Hypothalamus (tissue), 51 donors: ENCODE measurements around the gene NALF2.

Experiments used
- DNase-seq, 51 donors: peaks; one replicate each; lab custom pipeline; 2025; lab: John Stamatoyannopoulos, UW

Gene NALF2

DNA sequence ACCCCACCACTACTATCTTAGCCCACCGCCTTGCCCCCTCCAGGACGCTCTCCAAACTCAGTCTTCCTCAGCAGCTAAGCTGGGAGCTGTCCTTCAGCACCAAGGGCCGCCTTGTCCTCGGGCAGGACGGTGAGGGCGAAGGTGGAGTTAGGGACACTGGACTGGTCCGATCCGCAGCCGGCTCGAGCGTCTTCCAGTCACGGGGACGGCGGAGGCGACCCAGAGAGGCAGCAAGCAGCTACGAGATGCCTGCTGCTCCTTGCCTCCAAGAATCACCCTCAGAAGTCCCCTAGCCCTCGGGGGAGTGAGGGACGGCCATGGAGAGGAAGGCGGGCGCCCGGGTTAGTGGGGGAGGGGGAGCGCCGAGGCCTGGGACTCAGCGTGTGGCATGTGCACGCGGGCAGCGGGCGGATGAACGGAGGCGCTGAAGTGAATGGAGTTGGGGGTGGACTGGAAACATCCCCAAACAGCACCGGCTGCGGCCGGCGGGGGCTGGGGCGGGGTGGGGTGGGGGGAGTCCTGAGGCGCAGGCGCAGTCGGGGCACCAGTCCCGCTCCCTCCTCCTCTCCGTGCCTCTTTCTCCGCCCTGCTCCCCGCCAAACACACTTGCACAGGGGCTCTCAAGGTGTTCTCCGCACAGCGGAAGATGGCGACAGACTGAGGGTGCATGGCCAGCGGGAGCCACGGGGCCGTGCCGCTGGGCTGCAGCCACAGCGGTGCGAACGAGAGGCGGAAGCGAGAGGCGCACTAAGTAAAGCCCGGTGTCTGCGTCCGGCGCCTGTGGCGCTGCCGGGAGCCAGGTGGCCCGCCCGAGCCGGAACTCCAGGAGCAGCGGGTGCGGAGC lies at the start of gene NALF2:
TSS of gene NALF2 (plus strand) at position 545 of the 844 bp plus-strand sequence. CDS start 957 bp downstream, outside the sequence.
- DNase-seq, result peak in 33 of 51 donors; percentile 5 to 64 (median 28)

DNA sequence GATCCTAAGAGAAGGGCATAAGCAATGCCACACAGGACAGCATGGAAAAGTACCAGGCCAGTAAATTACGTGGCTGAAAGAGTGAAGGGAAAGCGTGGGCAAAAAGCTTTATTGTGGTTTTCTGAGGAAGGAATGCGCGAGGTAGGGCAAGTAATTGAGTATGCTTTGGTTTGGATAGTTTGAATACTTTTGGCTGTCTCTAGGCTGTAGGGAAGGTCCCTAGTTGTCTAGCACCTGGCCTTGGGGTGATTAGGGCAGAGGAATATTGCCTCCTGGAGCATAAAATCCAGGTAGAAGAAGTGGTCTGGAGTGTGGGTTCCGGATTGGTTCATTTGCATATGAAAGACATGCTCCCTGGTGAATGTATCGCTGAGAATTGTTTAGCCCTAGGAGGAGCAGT lies 46.4 kb upstream of the NALF2 start:
- DNase-seq, result no peak

DNA sequence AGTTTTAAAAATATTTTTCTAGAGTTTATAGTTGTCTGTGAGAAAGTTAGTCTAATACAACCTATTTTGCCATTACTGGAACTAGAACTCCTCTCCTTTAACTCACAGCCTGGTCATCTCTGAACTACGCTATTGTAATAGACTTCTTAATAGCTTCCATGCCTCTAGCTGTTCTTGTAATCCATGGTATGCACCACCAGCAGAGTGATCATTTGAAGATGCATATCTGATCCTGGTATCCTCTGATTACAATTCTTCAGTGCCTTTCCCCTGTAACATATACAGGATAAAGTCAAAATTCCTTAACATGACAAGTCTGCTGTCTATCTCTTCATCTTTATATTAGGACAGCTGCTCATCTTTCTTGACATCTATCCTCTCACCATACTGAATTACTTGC lies 37.6 kb upstream of the NALF2 start:
- DNase-seq, result no peak

DNA sequence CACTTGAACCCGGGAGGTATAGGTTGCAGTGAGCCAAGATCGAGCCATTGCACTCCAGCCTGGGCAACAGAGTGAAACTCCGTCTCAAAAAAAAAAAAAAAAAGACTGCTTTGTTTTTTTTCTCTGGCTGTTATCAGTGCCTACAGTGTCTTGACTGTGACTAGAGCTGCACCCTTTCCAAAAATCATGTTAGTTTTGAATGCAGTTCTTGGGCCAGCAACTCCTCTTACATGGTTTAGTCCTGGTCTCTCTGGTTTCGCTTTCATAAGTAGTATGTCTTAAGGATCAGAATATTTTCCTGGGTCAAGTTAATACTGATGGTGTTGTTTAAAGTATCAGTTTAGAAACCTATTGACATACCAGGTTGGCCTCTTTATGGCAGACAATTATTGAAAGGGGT lies 34.2 kb upstream of the NALF2 start:
- no peak for DNase-seq

DNA sequence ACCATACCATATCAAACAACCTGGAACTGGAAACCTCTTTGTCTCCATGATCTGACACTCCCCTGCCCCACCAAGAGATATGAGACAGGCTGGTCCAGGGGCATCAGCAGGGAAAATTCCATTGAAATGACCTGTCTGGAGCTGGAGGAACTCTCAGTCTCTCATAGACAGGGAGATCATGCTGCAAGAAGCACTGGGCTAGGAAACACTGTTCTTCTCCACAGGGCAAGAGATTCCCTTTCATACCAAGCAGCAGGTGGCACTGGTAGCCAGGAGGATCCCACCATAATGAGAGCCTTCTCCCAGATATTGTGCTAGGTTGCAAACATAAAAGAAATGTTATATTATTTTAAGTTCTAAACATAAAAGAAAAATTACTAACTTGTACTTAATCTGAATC lies 14.5 kb upstream of the NALF2 start:
- no peak for DNase-seq

DNA sequence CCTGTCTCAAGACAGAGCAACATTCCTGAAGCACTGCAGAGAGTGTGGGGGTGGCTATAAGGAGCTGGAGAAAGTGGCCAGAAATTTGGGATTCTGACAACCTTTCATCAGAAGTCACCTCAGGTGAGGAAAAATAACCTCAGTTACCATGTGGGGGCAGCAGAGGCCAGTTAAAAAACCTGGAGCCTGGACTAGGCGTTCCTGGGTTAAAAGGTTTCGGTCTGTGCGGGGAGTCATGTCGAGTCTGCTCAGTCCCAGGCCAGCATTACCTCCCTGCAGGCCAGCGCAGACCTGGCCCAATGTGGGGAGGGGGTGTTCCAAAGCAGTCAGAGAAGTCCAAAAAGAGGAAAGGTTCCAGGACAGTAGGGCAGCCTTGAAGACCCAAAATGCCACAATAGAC lies 10.9 kb upstream of the NALF2 start:
- peak in 4 of 51 donors; percentile 0 to 23 (median 12) for DNase-seq

DNA sequence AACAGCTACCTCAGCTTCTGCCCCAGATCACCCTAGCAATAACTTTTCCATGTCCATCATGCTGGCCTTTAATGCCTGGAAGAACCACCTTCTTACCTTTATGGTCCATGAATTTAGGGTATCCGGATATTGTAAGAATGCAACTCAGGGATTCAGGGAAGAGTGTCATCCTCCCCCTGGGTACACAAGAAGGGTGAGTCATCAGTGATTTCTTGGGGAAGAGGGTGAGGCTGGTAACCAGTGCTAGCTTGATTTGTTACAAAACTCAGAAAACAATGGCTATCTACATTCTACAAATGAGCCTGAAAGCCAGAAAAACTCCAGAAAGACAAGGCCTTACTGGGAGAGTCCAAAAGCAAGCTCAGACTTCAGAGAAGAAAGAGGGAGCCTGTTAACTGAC lies 10.4 kb upstream of the NALF2 start:
- DNase-seq, result no peak

DNA sequence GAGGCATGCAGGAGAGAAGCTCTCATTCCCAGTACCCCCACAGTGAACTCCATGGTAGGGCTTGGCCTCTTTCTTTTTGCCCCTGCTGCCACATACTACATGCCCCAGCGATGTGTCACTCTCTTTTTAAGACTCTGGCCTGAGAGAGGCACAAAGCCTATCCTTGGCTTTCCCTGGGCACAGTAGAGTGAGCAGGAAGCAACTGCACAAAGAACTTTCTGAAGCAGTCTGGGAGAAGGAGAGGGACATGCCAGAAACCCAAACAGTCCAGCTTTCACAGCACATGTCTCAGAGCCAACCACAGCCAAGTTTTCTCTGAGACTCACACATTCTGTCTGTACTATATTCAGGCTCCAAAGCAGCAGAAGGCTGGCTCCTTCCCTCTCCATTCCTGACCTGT lies 7.9 kb upstream of the NALF2 start:
- DNase-seq, result peak in 8 of 51 donors; percentile 0 to 37 (median 9)

DNA sequence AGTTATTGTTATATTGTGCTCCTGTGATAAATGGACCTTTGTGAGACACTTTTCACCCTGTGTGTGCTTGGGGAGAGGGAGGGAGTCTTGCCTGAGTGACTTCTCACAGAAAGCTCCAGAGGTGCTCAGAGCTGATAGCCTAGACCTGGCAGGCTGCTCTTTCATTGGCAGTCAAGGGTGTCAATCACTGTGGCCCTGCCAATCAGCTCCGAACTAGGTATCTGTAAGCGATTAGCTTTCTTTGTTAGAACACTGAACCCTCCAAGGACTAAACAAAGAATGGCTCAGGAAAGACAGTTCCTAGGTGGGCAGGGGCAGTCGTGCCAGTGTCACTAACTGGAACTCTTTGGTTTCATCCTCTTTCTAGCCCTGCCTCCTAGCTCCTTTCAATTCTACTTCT lies 2.7 kb upstream of the NALF2 start:
- peak in 8 of 51 donors; percentile 0 to 14 (median 4) for DNase-seq

DNA sequence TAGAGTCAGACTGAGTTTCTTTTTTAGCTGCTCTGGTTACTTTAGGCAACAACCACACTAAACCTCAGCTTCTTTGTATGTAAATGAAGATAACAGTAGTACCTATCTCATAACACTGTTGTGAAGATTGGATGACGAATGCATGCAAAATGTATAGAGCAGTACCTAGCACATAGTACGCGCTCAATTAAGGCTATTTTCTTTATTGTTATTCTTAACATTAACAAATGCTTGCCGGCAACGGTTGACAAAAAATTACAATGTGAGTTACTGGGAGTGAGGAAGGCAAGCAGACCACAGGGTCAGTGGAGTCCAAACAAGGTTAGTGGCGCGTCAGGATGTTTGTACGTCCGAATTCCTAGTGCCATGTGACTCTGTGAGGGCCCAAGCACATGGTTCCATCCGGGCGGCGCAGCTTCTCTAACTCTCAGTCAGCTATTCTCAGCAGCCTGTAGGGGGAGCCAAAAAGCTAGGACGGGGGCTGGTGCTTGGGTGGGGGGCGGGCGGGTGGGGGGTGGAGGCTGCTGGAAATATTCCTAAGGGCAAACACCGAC lies 821 bp upstream of the NALF2 start:
- peak in 23 of 51 donors; percentile 2 to 60 (median 28) for DNase-seq

DNA sequence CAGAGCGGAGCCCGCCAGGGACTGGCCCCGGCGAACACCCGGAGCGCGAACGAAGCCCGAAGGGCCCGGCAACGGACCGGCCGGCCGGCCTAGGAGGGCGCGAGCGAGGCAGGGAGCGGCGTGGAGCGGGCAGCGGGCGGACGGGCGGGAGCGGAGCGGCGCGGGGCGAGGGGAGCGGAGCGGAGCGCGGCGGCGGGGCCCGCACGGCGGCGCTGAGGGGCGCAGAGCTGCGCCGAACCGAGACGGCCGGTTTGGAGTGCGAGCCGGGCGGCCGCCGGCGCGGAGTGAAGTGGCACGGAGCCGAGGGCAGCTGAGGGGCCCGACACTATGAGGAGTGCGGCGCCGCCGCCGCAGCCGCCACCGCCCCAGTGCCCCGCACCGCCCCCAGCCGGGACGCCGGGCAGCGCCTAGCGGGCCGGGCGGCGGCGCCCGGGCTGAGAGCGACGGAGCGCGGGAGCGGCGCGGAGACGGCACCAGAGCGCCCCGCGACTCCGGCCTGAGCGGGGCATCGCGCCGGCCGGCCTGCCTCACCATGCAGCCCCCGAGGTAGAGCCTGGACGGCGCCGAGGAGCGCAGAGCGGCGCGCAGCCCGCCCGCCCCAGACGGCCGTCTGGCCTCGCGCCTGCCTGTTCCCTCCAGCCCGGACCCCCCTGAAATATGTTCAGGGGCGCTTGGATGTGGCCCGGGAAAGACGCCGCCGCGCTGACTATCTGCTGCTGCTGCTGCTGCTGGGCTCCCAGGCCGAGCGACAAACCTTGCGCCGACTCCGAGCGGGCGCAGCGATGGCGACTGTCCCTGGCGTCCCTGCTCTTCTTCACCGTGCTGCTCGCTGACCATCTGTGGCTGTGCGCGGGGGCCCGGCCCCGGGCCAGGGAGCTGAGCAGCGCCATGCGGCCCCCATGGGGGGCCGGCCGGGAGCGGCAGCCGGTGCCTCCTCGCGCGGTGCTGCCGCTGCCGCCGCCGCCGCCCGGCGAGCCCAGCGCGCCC lies 793 bp downstream of the NALF2 start:
- DNase-seq, result peak in 1 of 51 donors; percentile 0

DNA sequence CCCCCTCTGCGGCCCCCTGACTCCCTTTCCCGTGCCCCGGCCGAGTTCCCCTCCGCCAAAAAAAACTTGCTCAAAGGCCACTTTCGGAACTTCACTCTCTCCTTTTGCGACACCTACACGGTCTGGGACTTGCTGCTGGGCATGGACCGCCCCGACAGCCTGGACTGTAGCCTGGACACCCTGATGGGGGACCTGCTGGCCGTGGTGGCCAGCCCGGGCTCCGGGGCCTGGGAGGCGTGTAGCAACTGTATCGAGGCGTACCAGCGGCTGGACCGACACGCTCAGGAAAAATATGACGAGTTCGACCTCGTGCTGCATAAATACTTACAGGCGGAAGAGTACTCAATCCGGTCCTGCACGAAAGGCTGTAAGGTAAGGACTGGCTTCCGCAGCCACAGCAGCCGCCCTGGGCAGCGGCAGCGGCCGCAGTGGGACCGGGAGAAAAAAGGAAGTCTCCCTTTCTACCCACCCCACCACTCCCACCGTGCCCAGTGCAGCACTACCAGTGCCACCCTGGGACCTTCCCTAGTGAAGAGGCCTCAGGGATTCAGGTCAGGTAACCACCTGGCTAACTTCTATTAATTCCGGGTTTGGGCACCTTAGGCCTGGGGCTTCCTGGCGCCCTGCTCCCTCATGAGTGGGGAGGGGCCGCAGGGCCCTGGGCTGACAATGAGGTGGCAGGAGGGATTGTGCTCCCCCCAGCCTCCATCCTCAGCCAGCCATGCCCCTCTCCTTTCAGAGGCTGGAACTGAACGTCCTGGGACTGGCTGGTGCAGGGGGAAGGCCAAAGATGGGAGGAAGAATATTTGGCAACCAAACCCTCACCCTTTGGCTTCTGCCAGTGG lies 1.9 kb downstream of the NALF2 start:
- DNase-seq, result no peak

DNA sequence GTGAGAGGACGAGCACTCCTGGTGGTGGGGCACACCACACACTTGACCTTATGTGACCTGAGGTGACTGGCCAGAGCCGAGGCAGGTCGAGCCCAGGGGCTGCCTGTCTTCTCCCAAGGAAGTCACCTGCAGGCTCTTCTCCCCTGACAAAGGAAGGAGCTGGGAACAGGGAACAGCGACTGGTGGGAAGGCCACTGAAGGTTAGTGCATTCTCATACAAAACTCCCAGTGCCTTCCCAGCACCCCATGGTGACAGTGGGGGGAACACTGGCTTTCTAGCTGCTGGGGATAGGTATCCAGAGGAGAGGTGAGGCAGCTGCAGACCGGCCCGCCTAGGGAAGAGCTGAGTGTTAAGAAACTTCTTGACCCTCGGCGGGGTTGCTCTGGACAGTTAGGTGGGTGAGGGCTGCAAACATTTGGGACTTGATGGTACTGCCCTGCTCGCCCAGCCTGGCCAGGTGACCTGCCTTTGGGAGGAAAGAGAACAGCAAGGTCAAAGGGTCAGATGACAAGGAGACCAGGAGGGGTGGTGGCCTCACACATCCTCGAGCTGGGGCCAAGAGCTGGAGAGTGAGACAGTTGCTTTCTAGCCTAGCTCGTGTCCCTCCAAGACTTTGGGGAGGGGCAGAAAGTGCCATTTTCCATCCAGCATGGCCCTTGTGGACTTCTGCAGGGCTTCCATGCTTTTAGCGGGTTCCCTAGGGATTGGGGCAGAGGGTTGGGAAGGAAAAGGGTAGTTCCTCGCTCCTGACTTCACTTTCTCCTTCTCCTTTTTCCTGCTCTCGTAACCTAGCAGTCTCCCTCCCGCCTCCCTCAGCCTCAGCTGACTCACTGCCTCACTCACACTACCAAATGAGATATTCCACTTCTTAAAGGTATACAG lies 2.7 kb downstream of the NALF2 start:
- peak in 2 of 51 donors; percentile 11 to 18 for DNase-seq

DNA sequence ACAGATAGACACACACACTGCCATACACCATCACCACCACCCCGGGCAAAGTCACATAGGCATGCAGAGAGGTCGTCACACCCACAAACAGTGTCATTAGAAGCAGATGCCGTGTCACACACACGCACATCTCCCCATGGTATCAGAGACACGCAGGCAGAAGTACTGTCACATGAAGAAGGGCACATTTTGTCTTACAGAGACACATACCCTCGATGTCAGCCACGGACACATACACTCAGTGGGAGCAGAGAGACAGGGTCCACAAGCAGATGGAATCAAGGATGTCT lies 3.3 kb downstream of the NALF2 start:
- no peak for DNase-seq

DNA sequence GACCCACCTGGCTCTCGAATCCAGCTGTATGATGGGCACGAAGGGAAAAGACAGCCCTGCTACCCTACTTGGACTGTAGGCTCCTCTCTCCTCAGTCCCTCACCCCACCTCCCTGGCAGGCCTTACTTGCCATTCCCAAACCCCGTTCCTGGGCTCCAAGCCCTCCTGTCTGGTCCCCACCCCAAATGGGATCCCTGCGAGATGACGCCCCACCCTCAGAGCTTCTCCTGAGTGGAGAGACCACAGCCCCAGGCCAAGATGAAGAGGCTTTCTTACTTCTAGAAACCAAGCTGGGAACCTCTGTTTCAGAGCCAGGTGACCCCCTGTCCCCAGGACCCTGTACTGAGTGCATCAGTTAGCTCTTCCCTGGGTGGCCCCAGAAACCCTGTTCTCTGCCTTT lies 4.5 kb downstream of the NALF2 start:
- no peak for DNase-seq

DNA sequence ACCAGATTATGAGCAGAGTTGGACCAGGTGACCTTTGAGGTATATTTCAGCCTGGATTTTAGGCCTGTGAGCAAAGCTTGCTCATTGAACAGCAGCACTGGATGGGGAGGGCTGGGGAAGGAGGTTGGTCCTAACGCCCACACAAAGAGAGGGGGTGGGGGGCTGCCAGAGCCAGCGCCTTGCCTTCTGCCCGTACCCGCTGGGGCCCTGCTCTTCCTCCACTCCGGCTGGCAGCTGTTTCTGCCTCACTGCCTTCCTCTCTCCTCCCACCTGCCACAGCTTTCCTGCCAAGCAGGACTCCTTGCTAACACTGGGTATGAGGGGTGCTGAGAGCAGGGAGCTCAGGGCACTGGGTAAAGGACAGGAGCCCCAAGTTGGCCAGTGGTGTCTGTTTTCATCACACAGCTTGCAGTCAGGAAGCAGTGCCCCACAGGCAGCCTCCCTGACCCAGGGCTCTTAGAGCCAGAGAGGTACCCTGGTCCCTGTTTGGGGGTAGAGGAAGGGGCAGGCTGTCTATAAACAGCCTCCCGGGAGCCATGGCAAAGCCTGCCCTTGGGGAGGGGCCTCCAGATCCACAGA lies 6.1 kb downstream of the NALF2 start:
- no peak for DNase-seq

DNA sequence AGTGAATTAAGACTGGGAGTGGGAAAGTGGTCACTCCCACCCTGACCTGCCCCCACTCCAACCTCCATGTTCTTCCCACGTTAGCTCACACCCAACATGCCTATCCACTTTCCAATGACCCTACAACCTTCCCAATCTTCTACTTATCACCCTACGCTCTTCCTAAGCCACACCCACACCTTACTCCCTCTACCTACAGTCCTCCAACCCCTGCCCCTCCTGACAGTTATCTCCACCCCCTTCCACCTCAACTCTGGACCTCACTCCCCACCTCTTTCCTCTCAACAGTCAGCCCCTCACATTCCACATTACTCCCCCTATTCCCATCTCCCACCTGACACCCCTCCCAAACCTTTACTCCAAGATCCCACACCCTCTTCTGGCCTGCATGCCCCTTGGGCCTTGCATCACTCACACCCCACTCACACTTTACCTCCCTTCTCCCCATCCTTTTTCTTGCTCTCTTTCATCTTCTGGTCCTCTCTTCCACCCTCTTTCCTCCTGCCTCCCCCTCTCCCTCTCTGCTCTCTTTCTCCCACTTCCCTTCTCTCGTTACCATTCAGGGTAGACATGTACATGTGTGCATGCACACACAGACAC lies 6.9 kb downstream of the NALF2 start:
- DNase-seq, result no peak

DNA sequence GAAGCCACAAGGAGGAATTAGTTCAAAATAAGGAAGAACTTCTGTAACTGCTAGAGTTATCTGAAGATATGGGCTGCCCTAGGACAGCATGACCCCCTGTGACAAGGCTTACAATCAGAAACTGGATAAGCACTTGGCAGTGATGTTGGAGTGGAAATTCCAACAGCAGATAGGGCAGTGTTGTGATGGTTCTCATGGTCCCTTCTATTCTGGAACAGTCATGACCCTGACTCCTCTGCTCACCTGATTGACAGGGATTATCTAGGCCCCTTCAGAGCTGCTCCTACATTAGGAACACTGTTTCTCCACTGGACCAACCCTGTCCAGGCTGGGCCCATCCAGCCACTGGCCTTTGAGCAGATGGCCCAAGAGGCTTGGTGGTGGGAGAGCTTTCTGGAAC lies 17.9 kb downstream of the NALF2 start:
- DNase-seq, result no peak

DNA sequence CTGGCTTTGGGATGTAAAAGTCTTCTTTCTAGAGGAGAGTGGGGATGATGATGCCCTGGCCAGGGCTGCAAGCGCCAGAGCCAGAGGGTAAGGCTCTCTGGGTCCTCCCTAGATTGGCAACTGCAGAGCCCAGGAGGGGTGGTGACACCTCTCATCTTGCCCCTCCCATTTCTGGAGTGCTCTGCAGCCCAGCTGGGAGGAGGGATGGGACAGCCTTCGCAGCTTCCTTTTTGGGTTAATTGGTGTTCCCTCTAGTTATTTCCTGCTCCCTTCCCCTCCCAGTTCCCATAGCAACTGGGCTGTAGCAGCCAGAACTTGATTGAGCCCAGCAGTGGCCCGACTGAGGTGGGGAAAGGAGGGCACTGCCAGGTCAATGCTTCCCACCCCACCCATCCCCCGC lies 19.2 kb downstream of the NALF2 start:
- DNase-seq, result no peak
